HEK293T (cell line): ENCODE measurements around the gene HAGH.

Experiments
- CTCF ChIA-PET: fragments of 350-600 bp; formaldehyde crosslinking; extraction: SDS; loops from one replicate; lab custom pipeline; 2021; ENCODE audit warnings: antibody characterized with exemption, inconsistent platforms; lab: Yijun Ruan, JAX
- POLR2A ChIA-PET: fragments of 350-600 bp; formaldehyde crosslinking; extraction: SDS; loops from one replicate; lab custom pipeline; 2020; ENCODE audit warnings: antibody characterized with exemption, inconsistent platforms; lab: Yijun Ruan, JAX
- DNase-seq: peaks from one replicate; pipeline ENCODE4 v3.0.0; 2012; ENCODE audit warnings: mixed read lengths; ENCODE audit errors: extremely low spot score
- ARNT ChIP-seq: fragments of 450-650 bp; IDR thresholded peaks from 2 replicates; pipeline ENCODE4 v1.6.1; 2017; ENCODE audit warnings: mild to moderate bottlenecking
- BHLHE40 ChIP-seq: fragments of 450-650 bp; IDR thresholded peaks from 2 replicates; pipeline ENCODE4 v1.6.1; 2016; ENCODE audit warnings: mild to moderate bottlenecking, moderate library complexity, borderline replicate concordance
- CTBP1 ChIP-seq: fragments of 450-650 bp; IDR thresholded peaks from 2 replicates; pipeline ENCODE4 v1.6.1; 2016; ENCODE audit warnings: borderline replicate concordance
- ELF4 ChIP-seq: fragments of 450-650 bp; IDR thresholded peaks from 2 replicates; pipeline ENCODE4 v1.6.1; 2017; ENCODE audit warnings: antibody characterized with exemption
- FOXA1 ChIP-seq: fragments of 450-650 bp; IDR thresholded peaks from 2 replicates; pipeline ENCODE4 v1.6.1; 2016; ENCODE audit warnings: mild to moderate bottlenecking
- FOXK2 ChIP-seq: fragments of 450-650 bp; IDR thresholded peaks from 2 replicates; pipeline ENCODE4 v1.6.1; 2016; ENCODE audit warnings: mild to moderate bottlenecking
- FOXM1 ChIP-seq: fragments of 450-650 bp; IDR thresholded peaks from 2 replicates; pipeline ENCODE4 v1.6.1; 2017; ENCODE audit warnings: mild to moderate bottlenecking, borderline replicate concordance
- HDGF ChIP-seq: fragments of 450-650 bp; IDR thresholded peaks from 2 replicates; pipeline ENCODE4 v1.6.1; 2017; ENCODE audit warnings: antibody characterized with exemption, borderline replicate concordance
- L3MBTL2 ChIP-seq: fragments of 450-650 bp; conservative IDR thresholded peaks from 2 replicates; pipeline ENCODE4 v1.6.1; 2016; ENCODE audit warnings: mild to moderate bottlenecking
- LEF1 ChIP-seq: fragments of 450-650 bp; IDR thresholded peaks from 2 replicates; pipeline ENCODE4 v1.6.1; 2017; ENCODE audit warnings: mild to moderate bottlenecking, borderline replicate concordance
- NFRKB ChIP-seq: fragments of 450-650 bp; IDR thresholded peaks from 2 replicates; pipeline ENCODE4 v1.6.1; 2016; ENCODE audit warnings: mild to moderate bottlenecking, moderate library complexity
- PKNOX1 ChIP-seq: fragments of 450-650 bp; IDR thresholded peaks from 2 replicates; pipeline ENCODE4 v1.6.1; 2016
- SP1 ChIP-seq: fragments of 450-650 bp; IDR thresholded peaks from 2 replicates; pipeline ENCODE4 v1.6.1; 2017
- SUZ12 ChIP-seq: fragments of 450-650 bp; IDR thresholded peaks from 2 replicates; pipeline ENCODE4 v1.6.1; 2016; ENCODE audit warnings: mild to moderate bottlenecking
- TARDBP ChIP-seq: fragments of 450-650 bp; IDR thresholded peaks from 2 replicates; pipeline ENCODE4 v1.6.1; 2016
- ZNF384 ChIP-seq: fragments of 450-650 bp; IDR thresholded peaks from 2 replicates; pipeline ENCODE4 v1.6.1; 2016

Gene HAGH

GRCh38 chr16:1772362-1772907, 54.2 kb downstream of the HAGH start, which contains the start of gene EME2:
Gene EME2, plus strand, starts transcription at chr16:1772810. Its CDS starts 418 bp downstream, at chr16:1773228.
- TF ChIP-seq CTBP1 (no peak), TARDBP (no peak), ZNF384 (no peak), ARNT (no peak), NFRKB (no peak), SUZ12 (no peak), BHLHE40 (no peak), L3MBTL2 (no peak; the same call in 1 of the 2 replicates), SP1 (no peak), FOXK2 (no peak), LEF1 (no peak), PKNOX1 (no peak), FOXA1 (no peak), HDGF (no peak), FOXM1 (no peak), ELF4 (no peak)
- DNase-seq, result no peak
- CTCF ChIA-PET, result interaction anchor here (0.6 to 1.5 kb wide), 3 partner anchors 10 to 926 kb away, joined by 3 read pairs; partner anchors contain the start of genes NUBP2 and SPSB3
- POLR2A ChIA-PET, result interaction anchor here (0.7 to 5.6 kb wide), 8 partner anchors 8 to 193 kb away, joined by 3 to 71 read pairs (median 4); partner anchors contain the start of genes MAPK8IP3, NUBP2, RPS2 and SPSB3

- no peak for DNase-seq
- TF ChIP-seq ARNT, result no peak
- TF ChIP-seq L3MBTL2, result 0 out of 2 replicates have a peak, but pooled peaks have one; percentile 38
- ChIA-PET CTCF (interaction anchor here (0.6 to 1.5 kb wide), 2 partner anchors 48 to 66 kb away, joined by 3 read pairs; partner anchors contain the start of gene MAPK8IP3), POLR2A (interaction anchor here (1.2 to 5.6 kb wide), 5 partner anchors 10 to 193 kb away, joined by 3 to 71 read pairs (median 5); partner anchors contain the start of genes MAPK8IP3, NUBP2, RPS2 and SPSB3)
Measured at GRCh38 chr16:1771864-1772361, 54.7 kb downstream of the HAGH start.

- no peak for TF ChIP-seq SP1
- TF ChIP-seq FOXM1, result no peak
- TF ChIP-seq L3MBTL2, result no peak
- TF ChIP-seq NFRKB, result no peak
- no peak for TF ChIP-seq SUZ12
- no peak for TF ChIP-seq BHLHE40
- no peak for TF ChIP-seq HDGF
- no peak for TF ChIP-seq TARDBP
- no peak for TF ChIP-seq LEF1
- no peak for TF ChIP-seq ELF4
- no peak for TF ChIP-seq FOXK2
- no peak for TF ChIP-seq ARNT
- TF ChIP-seq ZNF384, result no peak
- TF ChIP-seq FOXA1, result no peak
- TF ChIP-seq PKNOX1, result no peak
- no peak for TF ChIP-seq CTBP1
- POLR2A ChIA-PET, result interaction anchor here (1.4 to 5.6 kb wide), 4 partner anchors 11 to 194 kb away, joined by 4 to 71 read pairs (median 12); partner anchors contain the start of genes MAPK8IP3, NUBP2, RPS2 and SPSB3
- CTCF ChIA-PET, result interaction anchor here (0.6 to 1.5 kb wide), 2 partner anchors 48 to 65 kb away, joined by 3 read pairs; partner anchors contain the start of gene MAPK8IP3
- DNase-seq, result peak; percentile 69
Measured at GRCh38 chr16:1771188-1771863, 55.3 kb downstream of the HAGH start, which contains the start of gene NME3. Gene NME3, minus strand, starts transcription at chr16:1771543. Its CDS starts 9 bp downstream, at chr16:1771534.

GRCh38 chr16:1770328-1771187, 56.1 kb downstream of the HAGH start:
- DNase-seq, result peak; percentile 36
- ChIA-PET CTCF (no interaction called here), POLR2A (interaction anchor here (1.4 to 5.6 kb wide), 3 partner anchors 11 to 194 kb away, joined by 4 to 71 read pairs (median 20); partner anchors contain the start of genes MAPK8IP3, NUBP2, RPS2 and SPSB3)
- TF ChIP-seq L3MBTL2, result no peak
- TF ChIP-seq CTBP1, result 0 out of 2 replicates have a peak, but pooled peaks have one; percentile 32

- ChIA-PET CTCF (no interaction called here), POLR2A (interaction anchor here (5.6 kb wide), 1 partner anchor 12 kb away, joined by 71 read pairs; the partner anchor contains the start of genes NUBP2 and SPSB3)
- TF ChIP-seq HDGF, result no peak
- TF ChIP-seq ELF4, result no peak
- TF ChIP-seq SUZ12, result no peak
- no peak for TF ChIP-seq FOXM1
- no peak for TF ChIP-seq NFRKB
- TF ChIP-seq CTBP1, result no peak
- no peak for TF ChIP-seq LEF1
- no peak for TF ChIP-seq ZNF384
- TF ChIP-seq TARDBP, result no peak
- no peak for TF ChIP-seq L3MBTL2
- TF ChIP-seq SP1, result no peak
- TF ChIP-seq ARNT, result no peak
- DNase-seq, result no peak
Measured at GRCh38 chr16:1769402-1770300, 57.0 kb downstream of the HAGH start.
